LNCAP (cell line): ENCODE data around the gene ACAD9.

Source experiments
- CTCF ChIP-seq: fragments of 450-650 bp; IDR thresholded peaks from 2 replicates; pipeline ENCODE4 v1.5.1; 2017; ENCODE audit warnings: mild to moderate bottlenecking

Gene ACAD9

GRCh38 chr3:128847666-128848370 lies 31.6 kb upstream of the ACAD9 start:
- TF ChIP-seq CTCF: no peak

GRCh38 chr3:128848936-128849335 lies 30.5 kb upstream of the ACAD9 start:
- TF ChIP-seq CTCF: no peak

GRCh38 chr3:128849911-128850455 lies 29.4 kb upstream of the ACAD9 start:
- TF ChIP-seq CTCF: peak; percentile 33; the same call in 1 of the 2 replicates

GRCh38 chr3:128850544-128850943 lies 28.9 kb upstream of the ACAD9 start:
- no peak for TF ChIP-seq CTCF

- TF ChIP-seq CTCF: no peak
Measured at GRCh38 chr3:128851601-128852000, 27.8 kb upstream of the ACAD9 start.

GRCh38 chr3:128853826-128854225 lies 25.6 kb upstream of the ACAD9 start:
- no peak for TF ChIP-seq CTCF

- TF ChIP-seq CTCF: no peak
Measured at GRCh38 chr3:128854475-128854874, 24.9 kb upstream of the ACAD9 start.

GRCh38 chr3:128855569-128855968 lies 23.9 kb upstream of the ACAD9 start:
- TF ChIP-seq CTCF: no peak
